GM19372 (cell line): ENCODE measurements around the gene RPL19.
"Not testable (repeated sequence)": the region's sequence is repeated elsewhere in the genome, so short reads cannot be mapped to it uniquely, and the experiment has no call there.

ENCODE experiments used
- ATAC-seq: cut with Tn5 transposase; IDR thresholded peaks from one replicate; pipeline ENCODE4 v1.9.1; 2021; ENCODE audit warnings: mild to moderate bottlenecking, low read depth, moderate library complexity; ENCODE audit not compliant: unreplicated experiment

RPL19 gene

GRCh38 chr17:39239640-39240314 lies 39.7 kb downstream of the RPL19 start:
- ATAC-seq, result no peak

GRCh38 chr17:39240631-39241030 lies 40.5 kb downstream of the RPL19 start:
- ATAC-seq, result no peak

- ATAC-seq, result no peak
These were observed 43.1 kb downstream of the RPL19 start for GRCh38 chr17:39243155-39243554.

- no peak for ATAC-seq
These were observed 44.0 kb downstream of the RPL19 start for GRCh38 chr17:39244016-39244599.

- no peak for ATAC-seq
These were observed 44.8 kb downstream of the RPL19 start for GRCh38 chr17:39244600-39245570.

- no peak for ATAC-seq
These were observed 46.2 kb downstream of the RPL19 start for GRCh38 chr17:39246274-39246673.

- not testable (repeated sequence) for ATAC-seq
These were observed 50.0 kb downstream of the RPL19 start for GRCh38 chr17:39250076-39250475.

GRCh38 chr17:39251997-39252396 lies 51.9 kb downstream of the RPL19 start:
- ATAC-seq, result no peak

GRCh38 chr17:39252788-39253460 lies 52.8 kb downstream of the RPL19 start:
- ATAC-seq, result no peak
